ENCODE data around the gene ACMSD.
A peak's percentile ranks its signal among the peaks of the same experiment; 100 is the strongest.

ACMSD gene

GRCh38 chr2:134910763-134911399, 72.5 kb downstream of the ACMSD start:
- DNase-seq: no peak

- no peak for DNase-seq
Measured at GRCh38 chr2:134911400-134911785, 73.0 kb downstream of the ACMSD start.

GRCh38 chr2:134912361-134912760, 73.9 kb downstream of the ACMSD start:
- no peak for DNase-seq

- peak in 1 of 2 experiments; percentile 4 for DNase-seq
Measured at GRCh38 chr2:134917360-134917865, 79.0 kb downstream of the ACMSD start.

DNA sequence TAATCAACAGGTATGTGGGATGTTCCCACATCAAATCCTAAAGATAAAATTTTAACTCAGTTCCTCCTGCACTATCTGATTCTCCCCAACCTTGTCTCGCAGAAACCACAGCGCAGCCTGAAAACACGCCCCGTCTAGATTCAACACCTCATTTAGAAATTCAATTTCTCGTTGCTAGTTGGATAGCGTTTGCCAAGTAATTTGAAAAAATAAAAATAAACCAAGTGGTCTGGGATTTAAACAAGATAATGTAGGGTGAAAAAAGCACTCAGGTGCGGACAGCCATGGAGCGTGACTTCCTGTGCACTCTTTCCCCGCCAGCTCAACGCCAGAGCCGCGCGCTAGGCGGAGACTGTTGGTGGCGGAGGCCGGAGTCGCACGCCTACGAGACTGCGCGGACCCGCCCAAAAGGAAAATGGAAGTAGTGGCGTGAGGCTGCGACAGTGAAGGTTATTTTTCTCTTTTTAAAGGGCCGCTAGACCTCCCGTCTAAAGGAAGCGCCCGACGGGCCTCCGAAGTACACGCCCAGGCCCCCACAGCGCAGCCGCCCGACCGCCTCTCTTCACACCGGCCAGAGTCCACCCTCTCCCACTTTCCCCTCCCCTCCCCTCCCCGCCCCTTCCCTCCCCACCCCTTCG, 79.6 kb downstream of the ACMSD start:
- peak in 1 of 2 experiments; percentile 87 for DNase-seq

DNA sequence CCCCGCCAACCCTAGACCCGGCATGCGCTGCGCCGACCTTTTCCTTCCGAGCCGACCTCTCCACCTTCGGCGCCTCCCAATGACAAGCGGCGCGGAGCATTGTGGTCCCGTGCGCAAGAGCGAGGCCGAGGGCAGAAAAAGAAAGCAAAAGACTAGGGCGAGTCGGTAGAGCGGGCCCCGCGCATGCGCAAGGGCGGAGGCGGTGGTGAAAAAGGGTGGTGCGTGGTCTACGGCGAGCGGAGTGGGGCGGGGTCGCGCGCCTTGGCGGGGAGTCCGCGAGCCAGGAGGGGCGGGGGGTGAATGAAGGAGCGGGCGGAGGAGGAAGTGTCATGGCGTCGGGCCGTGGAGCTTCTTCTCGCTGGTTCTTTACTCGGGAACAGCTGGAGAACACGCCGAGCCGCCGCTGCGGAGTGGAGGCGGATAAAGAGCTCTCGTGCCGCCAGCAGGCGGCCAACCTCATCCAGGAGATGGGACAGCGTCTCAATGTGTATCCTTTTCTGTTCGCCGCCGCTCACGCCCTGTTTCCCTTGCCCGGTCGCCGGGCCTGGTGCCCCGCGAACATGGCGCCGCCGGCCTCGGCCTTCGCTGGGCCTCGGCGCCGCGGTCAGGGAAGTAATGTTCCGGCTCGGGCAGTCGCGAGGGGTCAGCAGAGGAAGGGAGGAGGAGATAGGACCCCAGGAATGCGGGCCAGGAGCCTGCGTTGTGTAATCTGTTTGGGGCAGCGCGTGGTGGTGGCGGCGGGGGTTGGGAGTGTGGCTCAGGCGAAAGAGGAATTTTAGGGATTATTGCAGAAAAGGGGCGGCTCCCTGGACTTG, 80.3 kb downstream of the ACMSD start, which contains the start of gene CCNT2:
TSS of gene CCNT2 (plus strand) at position 297 of the 815 bp plus-strand sequence. CDS start at position 330, 33 bp downstream.
- DNase-seq: peak; percentile 99 to 100

GRCh38 chr2:134919341-134920210, 81.2 kb downstream of the ACMSD start:
- peak; percentile 35 to 50 for DNase-seq

DNA sequence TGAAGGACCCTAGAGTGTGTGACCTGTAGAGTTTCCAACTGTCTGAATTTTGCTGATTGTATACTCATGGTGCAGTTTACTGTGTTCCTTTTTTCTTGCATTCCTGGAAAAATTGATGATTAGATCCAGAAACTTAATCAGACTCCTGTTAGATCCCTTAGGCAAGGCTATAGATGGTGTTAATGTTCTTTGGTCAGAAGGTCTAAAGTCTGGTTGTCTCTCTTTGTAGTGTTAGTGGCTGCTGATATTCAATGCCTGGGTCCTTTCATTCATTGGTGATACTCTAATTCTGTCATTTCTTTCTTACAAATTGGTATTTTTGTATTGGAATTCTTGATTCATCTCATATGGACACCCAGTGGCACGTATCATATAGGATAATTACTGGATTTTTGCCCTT, 86.5 kb downstream of the ACMSD start:
- no peak for DNase-seq

- DNase-seq: no peak
Measured at GRCh38 chr2:134926231-134926931, 88.0 kb downstream of the ACMSD start.

DNA sequence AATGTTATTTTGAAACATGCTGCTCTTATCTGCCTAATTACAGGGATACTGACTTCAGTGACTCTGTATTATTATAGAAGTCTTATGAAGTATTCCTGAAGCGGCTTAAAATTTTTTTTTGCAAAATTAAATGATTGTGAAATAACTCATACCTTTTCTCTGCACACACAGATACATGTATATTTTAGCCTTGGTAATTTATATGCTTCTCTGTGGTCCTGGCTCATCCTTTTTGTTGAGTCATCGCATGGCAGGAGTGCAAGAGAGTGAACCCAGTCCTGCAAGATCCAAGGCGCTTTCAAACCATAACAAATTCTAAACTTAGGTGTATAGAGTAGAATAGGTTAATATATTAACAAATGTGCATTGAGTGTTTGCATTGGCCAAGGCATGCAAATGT, 88.8 kb downstream of the ACMSD start:
- DNase-seq: no peak

GRCh38 chr2:134932864-134933526, 94.6 kb downstream of the ACMSD start:
- no peak for DNase-seq

GRCh38 chr2:134933732-134934131, 95.3 kb downstream of the ACMSD start:
- DNase-seq: no peak

DNA sequence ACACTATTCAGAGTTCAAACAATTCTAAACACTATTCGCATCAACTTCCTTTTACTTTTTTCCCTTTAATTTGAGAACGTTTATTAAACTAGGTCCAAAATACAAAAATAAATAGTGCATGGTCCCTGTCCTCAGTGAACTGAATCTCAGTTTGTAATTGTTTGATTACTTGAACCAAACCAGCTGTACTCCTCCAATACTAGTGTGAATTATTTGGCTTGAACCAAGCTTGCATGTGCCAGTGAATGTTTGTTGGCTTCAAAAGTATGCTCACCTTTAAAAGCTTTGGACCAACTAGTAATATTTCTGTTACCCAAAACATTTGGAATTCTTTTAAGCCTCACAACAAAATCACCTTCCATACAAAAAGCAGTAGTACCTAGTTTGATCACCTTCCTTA, 95.7 kb downstream of the ACMSD start:
- DNase-seq: no peak

GRCh38 chr2:134934641-134935040, 96.2 kb downstream of the ACMSD start:
- DNase-seq: no peak

DNA sequence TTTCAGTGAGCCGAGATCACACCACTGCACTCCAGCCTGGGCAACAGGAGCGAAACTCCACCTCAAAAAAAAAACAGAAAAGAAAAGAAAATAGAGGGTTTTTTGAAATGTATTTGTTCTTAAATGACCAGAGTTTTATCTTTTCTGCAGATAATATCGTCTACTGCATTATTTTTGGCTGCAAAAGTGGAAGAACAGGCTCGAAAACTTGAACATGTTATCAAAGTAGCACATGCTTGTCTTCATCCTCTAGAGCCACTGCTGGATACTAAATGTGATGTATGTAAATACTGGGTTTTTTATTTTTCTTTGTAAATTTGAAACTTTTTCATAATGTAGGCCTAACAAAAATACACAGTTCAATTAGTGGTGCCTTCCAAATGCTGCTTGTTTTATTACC, 98.3 kb downstream of the ACMSD start:
- no peak for DNase-seq

DNA sequence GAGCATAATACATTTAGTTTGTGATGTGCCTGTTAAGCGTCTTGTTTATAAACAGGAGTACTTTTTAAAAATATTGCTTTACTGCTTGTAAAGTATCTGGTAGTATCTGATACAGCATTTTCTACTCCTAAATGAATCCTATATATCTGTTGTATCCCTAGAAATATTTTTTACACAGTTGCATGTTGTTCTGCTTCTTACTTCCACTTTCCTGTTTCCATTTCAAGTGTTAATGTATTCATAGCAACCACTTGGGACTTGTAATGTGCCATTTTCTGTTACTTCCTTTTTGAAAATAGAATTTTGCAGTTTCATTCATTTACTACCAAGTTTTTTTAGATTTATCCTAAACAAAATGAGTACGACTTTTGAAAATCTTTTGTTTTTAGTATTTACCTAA, 105.1 kb downstream of the ACMSD start:
- DNase-seq: no peak

GRCh38 chr2:134944975-134945374, 106.6 kb downstream of the ACMSD start:
- DNase-seq: no peak

DNA sequence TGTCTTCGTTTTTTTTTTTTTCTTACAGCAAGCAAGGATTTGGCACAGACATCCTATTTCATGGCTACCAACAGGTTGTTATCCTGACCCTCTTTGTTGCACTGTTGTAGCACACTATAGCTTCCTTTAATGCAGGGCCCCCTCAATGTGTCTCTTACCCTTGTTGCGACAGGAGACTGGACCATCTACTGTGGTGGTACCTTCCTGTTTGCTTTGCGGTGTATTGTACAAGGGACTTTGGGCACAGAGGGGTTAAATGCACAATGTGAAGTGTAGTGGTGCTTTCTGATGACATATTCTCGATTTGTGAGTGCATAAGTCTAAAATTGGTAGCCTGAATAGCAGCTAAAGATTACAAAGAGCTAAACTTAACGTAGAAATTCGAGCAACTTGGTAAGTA, 107.7 kb downstream of the ACMSD start:
- DNase-seq: no peak

GRCh38 chr2:134949981-134950708, 111.7 kb downstream of the ACMSD start:
- no peak for DNase-seq

GRCh38 chr2:134950886-134951285, 112.5 kb downstream of the ACMSD start:
- no peak for DNase-seq

Measured in stimulated activated CD4-positive, alpha-beta T cell treated with anti-CD3 and anti-CD28 coated beads, Interleukin-4, amount 100 ng/mL, for 4 hours (primary cell).